HEK293 (cell line): Measurements from ENCODE around the gene ENTREP3.

Experiments used
- CTCF ChIA-PET: fragments of 350-600 bp; formaldehyde crosslinking; extraction: SDS; loops from one replicate; lab custom pipeline; 2021; ENCODE audit warnings: antibody characterized with exemption; lab: Yijun Ruan, JAX
- POLR2A ChIA-PET: fragments of 300-600 bp; formaldehyde crosslinking; extraction: SDS; loops from one replicate; lab custom pipeline; 2020; ENCODE audit warnings: antibody characterized with exemption, inconsistent platforms; lab: Yijun Ruan, JAX
- H3K27ac ChIP-seq: fragments of 200-500 bp; sonication (Bioruptor generic); 2 replicates; pipeline ENCODE4 v1.5.1; 2014; ENCODE audit warnings: low read depth, low read length, control low read depth, inconsistent platforms; ENCODE audit errors: extremely low read depth
- H3K36me3 ChIP-seq, 2 experiments: fragments of 200-500 bp in 1 of 2; sonication (Bioruptor generic) in 1 of 2; 1 replicate in 1 of 2; 2 replicates in 1 of 2; pipeline ENCODE4 v1.5.1; 2014 to 2017; ENCODE audit warnings: inconsistent platforms in 2 of 2, low read length in 2 of 2; ENCODE audit not compliant: control insufficient read depth in 2 of 2, insufficient read depth in 1 of 2
- H3K4me1 ChIP-seq: fragments of 200-500 bp; sonication (Bioruptor generic); 2 replicates; pipeline ENCODE4 v1.5.1; 2014; ENCODE audit warnings: mild to moderate bottlenecking, low read length, inconsistent platforms; ENCODE audit not compliant: control insufficient read depth, insufficient read depth
- H3K4me3 ChIP-seq: 2 replicates; pipeline ENCODE4 v1.5.1; 2011; ENCODE audit warnings: low read depth, mild to moderate bottlenecking, control low read depth, low read length, moderate library complexity
- H3K9me3 ChIP-seq: fragments of 200-500 bp; sonication (Bioruptor generic); 2 replicates; pipeline ENCODE4 v1.5.1; 2014; ENCODE audit warnings: low read depth, low read length, inconsistent platforms; ENCODE audit not compliant: control insufficient read depth, insufficient read depth
- BCL6B ChIP-seq: fragments of 450-650 bp; formaldehyde crosslinking; IDR thresholded peaks from 2 replicates; pipeline ENCODE4 v1.5.1; 2017; ENCODE audit warnings: missing biosample characterization, missing genetic modification characterization
- CTCF ChIP-seq: fragments of 450-650 bp; formaldehyde crosslinking; IDR thresholded peaks from 2 replicates; pipeline ENCODE4 v1.5.1; 2016; ENCODE audit warnings: missing biosample characterization, missing genetic modification characterization
- GLI4 ChIP-seq: fragments of 450-650 bp; formaldehyde crosslinking; IDR thresholded peaks from 2 replicates; pipeline ENCODE4 v1.5.1; 2016; ENCODE audit warnings: missing biosample characterization, missing genetic modification characterization
- GLIS2 ChIP-seq: fragments of 450-650 bp; formaldehyde crosslinking; IDR thresholded peaks from 2 replicates; pipeline ENCODE4 v1.5.1; 2016; ENCODE audit warnings: missing biosample characterization, missing genetic modification characterization
- MEIS1 ChIP-seq: sonication (generic); formaldehyde crosslinking; IDR thresholded peaks from 2 replicates; pipeline ENCODE4 v1.8.1; 2022; ENCODE audit warnings: missing genetic modification reagents, mild to moderate bottlenecking, borderline replicate concordance
- OSR2 ChIP-seq: fragments of 450-650 bp; formaldehyde crosslinking; IDR thresholded peaks from 2 replicates; pipeline ENCODE4 v1.5.1; 2016; ENCODE audit warnings: missing biosample characterization, missing genetic modification characterization
- SETDB1 ChIP-seq: IDR thresholded peaks from one replicate; pipeline ENCODE4 v1.6.1; 2017; ENCODE audit warnings: mild to moderate bottlenecking, low read length, moderate library complexity, mixed read lengths; ENCODE audit not compliant: insufficient read length
- YY1 ChIP-seq: fragments of 450-650 bp; formaldehyde crosslinking; IDR thresholded peaks from 2 replicates; pipeline ENCODE4 v1.5.1; 2018; ENCODE audit warnings: missing biosample characterization, missing genetic modification characterization
- YY2 ChIP-seq: fragments of 450-650 bp; formaldehyde crosslinking; IDR thresholded peaks from 2 replicates; pipeline ENCODE4 v1.5.1; 2016; ENCODE audit warnings: missing biosample characterization, missing genetic modification characterization
- ZBTB1 ChIP-seq: fragments of 450-650 bp; formaldehyde crosslinking; IDR thresholded peaks from 2 replicates; pipeline ENCODE4 v1.5.1; 2016; ENCODE audit warnings: missing biosample characterization, missing genetic modification characterization
- ZBTB44 ChIP-seq: fragments of 450-650 bp; IDR thresholded peaks from 2 replicates; pipeline ENCODE4 v1.5.1; 2018; ENCODE audit warnings: missing biosample characterization, mild to moderate bottlenecking, missing genetic modification characterization
- ZNF114 ChIP-seq: fragments of 450-650 bp; formaldehyde crosslinking; IDR thresholded peaks from 2 replicates; pipeline ENCODE4 v1.5.0; 2017; ENCODE audit warnings: missing biosample characterization, missing genetic modification characterization
- ZNF23 ChIP-seq: fragments of 450-650 bp; formaldehyde crosslinking; IDR thresholded peaks from 2 replicates; pipeline ENCODE4 v1.5.1; 2016; ENCODE audit warnings: missing biosample characterization, missing genetic modification characterization, borderline replicate concordance
- ZNF26 ChIP-seq: fragments of 450-650 bp; formaldehyde crosslinking; IDR thresholded peaks from 2 replicates; pipeline ENCODE4 v1.5.1; 2016; ENCODE audit warnings: missing biosample characterization, missing genetic modification characterization
- ZNF335 ChIP-seq: fragments of 450-650 bp; formaldehyde crosslinking; conservative IDR thresholded peaks from 2 replicates; pipeline ENCODE4 v1.5.1; 2016; ENCODE audit warnings: missing biosample characterization, missing genetic modification characterization
- ZNF548 ChIP-seq: fragments of 450-650 bp; formaldehyde crosslinking; IDR thresholded peaks from 2 replicates; pipeline ENCODE4 v1.5.1; 2016; ENCODE audit warnings: missing biosample characterization, missing genetic modification characterization
- ZNF549 ChIP-seq: fragments of 450-650 bp; IDR thresholded peaks from 2 replicates; pipeline ENCODE4 v1.5.1; 2018; ENCODE audit warnings: missing biosample characterization, missing genetic modification characterization, mild to moderate bottlenecking, inconsistent platforms, moderate library complexity
- ZNF596 ChIP-seq: fragments of 450-650 bp; IDR thresholded peaks from 2 replicates; pipeline ENCODE4 v1.5.0; 2018; ENCODE audit warnings: missing biosample characterization, mild to moderate bottlenecking, missing genetic modification characterization, moderate library complexity
- ZNF621 ChIP-seq: fragments of 450-650 bp; formaldehyde crosslinking; IDR thresholded peaks from 2 replicates; pipeline ENCODE4 v1.5.1; 2017; ENCODE audit warnings: missing biosample characterization, missing genetic modification characterization
- ZNF704 ChIP-seq: fragments of 450-650 bp; formaldehyde crosslinking; IDR thresholded peaks from 2 replicates; pipeline ENCODE4 v1.5.1; 2016; ENCODE audit warnings: missing biosample characterization, missing genetic modification characterization
- ZNF768 ChIP-seq: fragments of 450-650 bp; formaldehyde crosslinking; IDR thresholded peaks from 2 replicates; pipeline ENCODE4 v1.5.1; 2018; ENCODE audit warnings: missing biosample characterization, mild to moderate bottlenecking, missing genetic modification characterization
- ZNF776 ChIP-seq: fragments of 450-650 bp; formaldehyde crosslinking; IDR thresholded peaks from 2 replicates; pipeline ENCODE4 v1.5.0; 2017; ENCODE audit warnings: missing biosample characterization, missing genetic modification characterization, borderline replicate concordance
- ZSCAN23 ChIP-seq: fragments of 450-650 bp; formaldehyde crosslinking; IDR thresholded peaks from 2 replicates; pipeline ENCODE4 v1.5.1; 2016; ENCODE audit warnings: missing biosample characterization, missing genetic modification characterization

Gene ENTREP3

GRCh38 chr1:155199792-155200191, 55.5 kb downstream of the ENTREP3 start:
- H3K36me3 ChIP-seq = peaks cover 0 to 52% of the 10 kb centered on the region in 2 experiments; a peak in 1 of 3 replicates
- CTCF ChIA-PET = interaction anchor here (0.7 kb wide), 1 partner anchor 30 kb away, joined by 3 read pairs; no protein-coding TSS in a partner anchor
- POLR2A ChIA-PET = no interaction called here
- TF ChIP-seq ZBTB1 (tag by site-specific recombination) = no peak
- no peak for TF ChIP-seq ZNF621
- TF ChIP-seq OSR2 (tag by site-specific recombination) = no peak
- TF ChIP-seq ZNF768 (tag by site-specific recombination) = no peak
- no peak for TF ChIP-seq ZSCAN23 (tag by site-specific recombination)
- no peak for TF ChIP-seq ZNF596 (tag by site-specific recombination)
- TF ChIP-seq YY2 (tag by site-specific recombination) = no peak
- no peak for TF ChIP-seq ZNF549 (tag by site-specific recombination)
- TF ChIP-seq GLIS2 (tag by site-specific recombination) = no peak
- no peak for TF ChIP-seq SETDB1
- TF ChIP-seq ZBTB44 (tag by site-specific recombination) = no peak
- no peak for TF ChIP-seq YY1 (tag by site-specific recombination)
- TF ChIP-seq ZNF548 (tag by site-specific recombination) = no peak
- no peak for TF ChIP-seq ZNF776 (tag by site-specific recombination)
- H3K27ac ChIP-seq = no peak overlapping the region
- no peak overlapping the region for H3K4me3 ChIP-seq
- H3K9me3 ChIP-seq = no peaks in the 10 kb centered on the region
- H3K4me1 ChIP-seq = no peaks in the 10 kb centered on the region

GRCh38 chr1:155198547-155198906, 56.8 kb downstream of the ENTREP3 start:
- H3K27ac ChIP-seq = no peak overlapping the region
- H3K9me3 ChIP-seq = no peaks in the 10 kb centered on the region
- H3K36me3 ChIP-seq = peaks cover 0 to 52% of the 10 kb centered on the region in 2 experiments; a peak in 1 of 3 replicates
- TF ChIP-seq GLI4 (tag by site-specific recombination) (no peak), ZNF26 (tag by site-specific recombination) (no peak), ZNF335 (tag by site-specific recombination) (no peak), MEIS1 (CRISPR knock-in tag) (no peak), ZNF23 (tag by site-specific recombination) (no peak), CTCF (tag by site-specific recombination) (no peak), ZNF549 (tag by site-specific recombination) (no peak), ZNF704 (tag by site-specific recombination) (no peak), ZNF114 (tag by site-specific recombination) (no peak), BCL6B (tag by site-specific recombination) (no peak)
- H3K4me1 ChIP-seq = no peaks in the 10 kb centered on the region
- POLR2A ChIA-PET = no interaction called here
- CTCF ChIA-PET = interaction anchor here (0.6 to 1.4 kb wide), 2 partner anchors 23 to 30 kb away, joined by 3 read pairs; no protein-coding TSS in a partner anchor
- no peak overlapping the region for H3K4me3 ChIP-seq
